HG02885 (cell line): ENCODE measurements around the gene COL28A1.
"Not testable (repeated sequence)": the region's sequence is repeated elsewhere in the genome, so short reads cannot be mapped to it uniquely, and the experiment has no call there.

Experiments used
- ATAC-seq: cut with Tn5 transposase; IDR thresholded peaks from one replicate; pipeline ENCODE4 v1.9.1; 2021; ENCODE audit warnings: mild to moderate bottlenecking; ENCODE audit not compliant: unreplicated experiment, poor library complexity

COL28A1 gene

DNA sequence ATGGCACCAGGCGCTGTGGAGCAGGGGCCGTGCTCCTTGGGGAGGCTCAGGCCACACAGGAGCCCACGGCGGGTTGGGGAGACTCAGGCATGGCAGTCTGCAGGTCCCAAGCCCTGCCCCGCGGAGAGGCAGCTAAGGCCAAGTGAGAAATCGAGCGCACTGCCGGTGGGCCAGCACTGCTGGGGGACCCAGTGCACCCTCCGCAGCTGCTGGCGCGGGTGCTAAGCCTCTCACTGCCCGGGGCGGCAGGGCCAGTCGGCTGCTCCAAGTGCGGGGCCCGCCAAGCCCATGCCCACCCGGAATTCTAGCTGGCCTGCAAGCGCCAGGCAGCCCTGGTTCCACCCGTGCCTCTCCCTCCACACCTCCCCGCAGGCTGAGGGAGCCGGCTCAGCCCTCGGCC is 57.1 kb downstream of the COL28A1 start:
- ATAC-seq, result no peak

GRCh38 chr7:7477641-7478040 is 58.0 kb downstream of the COL28A1 start:
- not testable (repeated sequence) for ATAC-seq

DNA sequence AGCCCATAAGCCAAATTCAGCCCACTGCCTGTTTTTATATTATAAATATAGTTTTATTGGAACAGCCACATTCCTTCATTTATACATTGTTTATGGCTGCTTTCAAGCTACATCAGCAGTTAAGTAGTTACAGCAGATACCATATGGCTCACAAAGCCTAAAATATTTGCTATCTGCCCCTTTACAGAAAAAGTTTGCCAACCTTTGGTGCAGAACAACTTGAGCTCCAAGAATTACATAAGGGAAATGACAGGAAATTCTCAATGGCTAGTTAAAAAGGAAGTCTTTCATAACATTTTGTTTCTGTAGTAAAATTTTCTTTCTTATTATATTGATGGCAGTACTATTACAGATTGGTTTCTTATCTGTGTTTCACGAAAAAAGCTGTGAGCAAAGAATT is 59.3 kb downstream of the COL28A1 start:
- no peak for ATAC-seq

DNA sequence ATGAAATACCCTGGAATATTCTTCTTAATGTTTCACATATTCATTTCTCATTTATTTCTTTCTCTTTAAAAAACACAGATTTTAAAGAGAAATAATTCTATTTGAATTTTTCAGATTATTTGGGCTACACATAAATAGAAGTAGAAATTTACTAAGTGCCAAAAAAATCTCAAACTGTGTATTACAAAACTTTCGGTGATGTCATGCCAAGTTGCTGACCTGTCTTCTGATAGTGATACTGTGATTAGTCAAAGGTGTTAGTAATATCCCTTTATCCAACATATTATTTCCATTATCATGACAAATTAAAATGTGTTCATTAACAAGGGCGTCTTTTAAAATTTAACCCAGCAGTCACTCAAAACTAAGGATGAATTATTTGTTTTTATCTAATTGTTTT is 60.1 kb downstream of the COL28A1 start:
- no peak for ATAC-seq

DNA sequence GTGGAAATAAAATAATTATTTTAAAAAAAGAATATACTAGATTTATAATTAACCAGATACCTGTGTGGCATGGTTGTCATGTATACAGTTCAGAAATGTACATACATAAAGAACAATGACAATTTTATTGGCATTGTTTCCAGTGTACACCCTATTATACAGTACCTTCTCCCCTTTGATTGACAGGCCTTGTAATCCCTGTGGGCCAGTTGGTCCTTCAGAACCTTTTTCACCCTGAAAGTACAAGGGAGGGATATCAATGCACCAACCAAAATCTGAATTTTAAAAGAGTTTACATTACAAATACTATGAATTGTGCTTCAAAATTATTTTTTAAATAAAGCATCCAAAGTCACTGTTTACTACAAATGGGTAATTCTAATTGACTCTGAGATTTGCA is 61.2 kb downstream of the COL28A1 start:
- no peak for ATAC-seq

DNA sequence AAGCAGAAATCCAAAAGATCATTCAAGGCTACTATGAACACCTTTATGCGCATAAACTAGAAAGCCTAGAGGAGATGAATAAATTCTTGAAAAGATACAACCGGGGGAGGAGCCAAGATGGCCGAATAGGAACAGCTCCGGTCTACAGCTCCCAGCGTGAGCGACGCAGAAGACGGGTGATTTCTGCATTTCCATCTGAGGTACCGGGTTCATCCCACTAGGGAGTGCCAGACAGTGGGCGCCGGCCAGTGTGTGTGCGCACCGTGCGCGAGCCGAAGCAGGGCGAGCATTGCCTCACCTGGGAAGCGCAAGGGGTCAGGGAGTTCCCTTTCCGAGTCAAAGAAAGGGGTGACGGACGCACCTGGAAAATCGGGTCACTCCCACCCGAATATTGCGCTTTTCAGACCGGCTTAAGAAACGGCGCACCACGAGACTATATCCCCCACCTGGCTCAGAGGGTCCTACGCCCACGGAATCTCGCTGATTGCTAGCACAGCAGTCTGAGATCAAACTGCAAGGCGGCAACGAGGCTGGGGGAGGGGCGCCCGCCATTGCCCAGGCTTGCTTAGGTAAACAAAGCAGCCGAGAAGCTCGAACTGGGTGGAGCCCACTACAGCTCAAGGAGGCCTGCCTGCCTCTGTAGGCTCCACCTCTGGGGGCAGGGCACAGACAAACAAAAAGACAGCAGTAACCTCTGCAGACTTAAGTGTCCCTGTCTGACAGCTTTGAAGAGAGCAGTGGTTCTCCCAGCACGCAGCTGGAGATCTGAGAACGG is 70.5 kb downstream of the COL28A1 start:
- not testable (repeated sequence) for ATAC-seq

- ATAC-seq, result no peak
These were observed 81.7 kb downstream of the COL28A1 start for GRCh38 chr7:7454000-7454399.

- no peak for ATAC-seq
These were observed 83.0 kb downstream of the COL28A1 start for GRCh38 chr7:7452652-7453051.

DNA sequence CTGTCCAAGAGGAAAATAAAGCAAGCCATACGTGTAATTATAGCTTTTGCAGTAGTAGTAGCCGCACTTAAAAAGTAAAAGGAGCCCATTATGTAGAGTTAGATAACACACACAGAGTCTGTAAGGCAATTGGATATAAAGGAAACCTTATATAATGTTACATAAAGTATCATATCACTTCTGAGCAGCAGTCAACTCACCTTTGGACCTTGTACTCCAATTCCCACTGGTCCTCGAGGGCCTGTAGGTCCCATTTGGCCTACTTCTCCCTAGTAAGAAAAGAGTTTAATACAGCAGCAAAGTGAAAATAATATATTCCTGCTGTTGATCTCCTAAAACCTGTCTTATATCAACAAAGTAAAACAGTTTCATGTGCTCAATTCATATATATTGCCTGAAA is 83.6 kb downstream of the COL28A1 start:
- no peak for ATAC-seq

DNA sequence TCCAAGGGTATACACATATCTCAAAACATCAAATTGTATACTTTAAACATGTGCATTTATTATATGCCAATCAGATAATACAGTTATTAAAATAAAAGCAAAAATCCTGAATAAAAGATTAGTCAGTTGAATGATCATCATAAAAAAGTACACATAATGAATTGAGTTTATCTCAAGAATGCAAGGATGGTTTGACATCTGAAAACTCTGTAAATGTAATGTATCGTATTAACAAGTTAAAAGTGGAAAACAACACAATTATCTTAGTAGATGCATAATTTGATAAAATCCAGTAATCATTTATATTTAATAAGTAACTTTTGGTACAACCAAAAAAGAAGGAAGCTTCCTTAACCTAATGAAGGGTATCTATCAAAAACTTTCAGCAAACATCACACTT is 86.6 kb downstream of the COL28A1 start:
- no peak for ATAC-seq

DNA sequence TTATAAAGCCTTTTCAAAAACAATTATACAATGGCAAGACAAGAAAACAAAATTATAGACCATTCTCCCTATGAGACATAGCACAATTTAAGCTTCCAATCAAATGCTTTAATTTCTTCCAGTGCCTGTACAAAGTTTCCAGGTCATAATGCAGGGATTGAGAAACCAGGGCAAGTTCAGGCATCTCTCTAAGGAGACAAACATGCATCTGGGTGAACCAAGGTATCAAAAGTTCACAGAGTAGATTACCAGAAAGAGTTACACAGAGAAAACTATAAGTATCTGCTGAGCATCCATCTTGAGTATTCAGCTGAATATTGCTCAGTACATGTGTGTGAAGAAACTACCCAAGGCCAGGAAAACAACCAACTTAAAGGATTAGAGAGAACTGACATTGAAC is 89.1 kb downstream of the COL28A1 start:
- no peak for ATAC-seq

DNA sequence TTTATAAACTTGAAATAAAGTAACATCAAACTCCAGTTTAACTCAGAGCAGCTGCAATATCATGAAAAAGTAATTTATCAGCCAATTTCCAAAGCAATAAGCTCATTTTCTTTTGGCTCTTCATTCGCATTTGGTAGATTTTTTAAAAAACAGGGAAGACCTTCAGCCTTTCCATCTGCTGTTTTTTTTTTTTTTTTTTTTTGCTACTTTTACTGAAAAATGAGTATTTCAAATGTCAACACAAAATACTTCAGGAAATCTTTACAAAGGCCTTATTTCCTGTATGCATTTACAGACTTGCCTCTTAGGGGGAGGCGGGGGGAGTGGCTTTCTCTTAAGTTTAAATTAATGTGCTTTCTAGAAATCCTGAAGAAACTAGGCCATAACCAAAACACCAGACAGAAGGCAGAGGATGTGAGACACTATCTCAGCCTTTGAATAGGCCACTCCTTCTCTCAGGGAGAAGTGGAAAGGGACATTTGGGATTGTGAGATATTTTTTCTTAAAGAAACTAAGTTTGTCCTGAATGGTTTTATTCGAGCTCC is 91.8 kb downstream of the COL28A1 start:
- no peak for ATAC-seq

DNA sequence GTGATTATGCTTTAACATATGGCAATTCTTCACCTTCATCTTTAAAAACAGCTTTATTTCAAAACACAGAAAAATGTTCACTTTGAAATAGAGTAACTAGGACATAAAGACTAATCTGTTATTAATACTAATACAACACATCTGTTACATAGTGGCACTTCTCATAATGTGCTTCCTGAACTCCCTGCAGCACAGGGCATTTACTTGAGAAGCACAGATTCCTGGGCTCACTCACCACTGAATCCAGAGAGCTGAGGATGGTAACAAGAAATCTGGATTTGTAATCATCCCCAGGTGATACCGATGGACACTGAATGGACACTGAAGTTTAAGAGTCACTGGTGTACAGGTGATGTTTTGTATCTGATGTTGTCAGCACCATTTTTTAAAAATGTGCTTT is 96.1 kb downstream of the COL28A1 start:
- ATAC-seq, result no peak

DNA sequence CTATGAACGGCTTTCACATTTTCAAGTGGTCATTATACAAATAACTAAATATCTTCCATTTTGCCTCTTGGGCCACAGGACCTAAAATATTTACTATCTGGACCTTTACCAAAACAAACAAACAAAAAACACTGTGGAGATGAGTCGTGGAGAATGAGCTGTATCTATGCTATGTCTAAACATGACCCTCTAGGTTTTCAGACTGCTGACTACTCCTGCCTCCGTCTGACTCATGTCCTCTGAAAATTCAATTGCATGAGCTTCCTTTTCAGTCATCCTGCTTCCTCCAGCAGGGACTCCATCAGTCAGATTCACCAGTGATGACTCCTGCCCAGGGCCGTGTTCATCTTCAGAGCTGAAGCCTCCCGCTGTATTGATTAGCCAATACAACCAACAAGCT is 96.8 kb downstream of the COL28A1 start:
- ATAC-seq, result no peak

- ATAC-seq, result no peak
These were observed 99.7 kb downstream of the COL28A1 start for GRCh38 chr7:7435978-7436377.

DNA sequence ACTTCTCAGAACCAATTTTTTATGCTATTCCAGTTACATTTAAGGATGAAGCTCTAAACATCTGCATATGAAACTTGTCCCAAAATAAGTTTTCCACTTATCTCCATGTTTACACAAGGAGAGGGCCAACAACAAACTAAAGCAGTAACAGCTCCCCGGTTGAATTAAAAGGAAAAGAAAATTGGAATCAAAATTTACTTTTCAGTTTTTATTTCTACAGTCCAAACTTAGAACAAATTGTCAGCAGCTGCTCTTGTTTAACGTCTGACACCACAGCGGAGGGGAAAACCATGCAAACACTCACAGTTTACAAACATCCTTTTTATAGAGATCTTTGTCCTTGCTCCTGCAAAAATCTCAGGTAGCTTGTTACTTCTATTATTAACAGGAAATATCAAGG is 101.3 kb downstream of the COL28A1 start:
- no peak for ATAC-seq

GRCh38 chr7:7433811-7434210 is 101.9 kb downstream of the COL28A1 start:
- ATAC-seq, result no peak

GRCh38 chr7:7432979-7433378 is 102.7 kb downstream of the COL28A1 start:
- no peak for ATAC-seq

- no peak for ATAC-seq
These were observed 106.9 kb downstream of the COL28A1 start for GRCh38 chr7:7428806-7429205.

- ATAC-seq, result no peak
These were observed 108.3 kb downstream of the COL28A1 start for GRCh38 chr7:7427363-7427762.

GRCh38 chr7:7426676-7427075 is 109.0 kb downstream of the COL28A1 start:
- ATAC-seq, result no peak

- no peak for ATAC-seq
These were observed 110.4 kb downstream of the COL28A1 start for GRCh38 chr7:7425321-7425720.
